Fibroblast of villous mesenchyme (primary cell): ENCODE results near the gene RNF148. TPM values are rescaled to one million over a fixed set of nuclear protein-coding genes. Genes with fewer than 3 reads are reported as not detected.

Experiments
- DNase-seq: peaks from one replicate; pipeline ENCODE4 v3.0.0-alpha.2; 2010; ENCODE audit warnings: low read depth
- H3K4me3 ChIP-seq: 2 replicates; pipeline ENCODE4 v1.5.1; 2011; ENCODE audit warnings: low read depth, mild to moderate bottlenecking, low read length
- total RNA-seq: library from RNA; depleted of rRNA; stranded (reverse); fragments of >200 nt; gene quantifications from 2 replicates; pipeline ENCODE4 v1.2.3, GENCODE V29; 2012
- TF ChIP-seq, protein P1 (sequence below): IDR thresholded peaks from 2 replicates; pipeline ENCODE4 v1.5.1; 2012; ENCODE audit warnings: low read depth, mild to moderate bottlenecking, low read length; ENCODE audit not compliant: insufficient read depth

The RNF148 gene
- total RNA-seq, 1 donor, result 0.43 TPM

DNA sequence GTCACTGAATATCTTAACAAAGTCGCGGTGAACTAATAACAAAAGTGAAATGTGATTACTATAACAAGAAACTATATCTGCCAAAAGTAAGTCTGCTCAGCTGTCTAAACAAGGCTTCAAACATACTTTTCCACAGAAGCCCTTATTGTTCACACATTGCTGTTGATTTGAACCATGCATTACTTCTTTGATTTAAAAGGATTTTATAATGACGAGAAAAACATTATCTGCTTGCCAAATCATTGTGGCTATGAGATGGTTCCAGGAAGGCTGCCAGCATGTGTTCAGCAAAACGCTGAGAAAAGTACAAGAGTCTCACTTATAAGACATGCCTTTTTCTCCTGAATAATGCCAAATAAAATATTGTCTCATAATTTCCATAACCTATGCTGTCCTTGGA lies 28.2 kb downstream of the RNF148 start:
- TF ChIP-seq, protein P1, sequence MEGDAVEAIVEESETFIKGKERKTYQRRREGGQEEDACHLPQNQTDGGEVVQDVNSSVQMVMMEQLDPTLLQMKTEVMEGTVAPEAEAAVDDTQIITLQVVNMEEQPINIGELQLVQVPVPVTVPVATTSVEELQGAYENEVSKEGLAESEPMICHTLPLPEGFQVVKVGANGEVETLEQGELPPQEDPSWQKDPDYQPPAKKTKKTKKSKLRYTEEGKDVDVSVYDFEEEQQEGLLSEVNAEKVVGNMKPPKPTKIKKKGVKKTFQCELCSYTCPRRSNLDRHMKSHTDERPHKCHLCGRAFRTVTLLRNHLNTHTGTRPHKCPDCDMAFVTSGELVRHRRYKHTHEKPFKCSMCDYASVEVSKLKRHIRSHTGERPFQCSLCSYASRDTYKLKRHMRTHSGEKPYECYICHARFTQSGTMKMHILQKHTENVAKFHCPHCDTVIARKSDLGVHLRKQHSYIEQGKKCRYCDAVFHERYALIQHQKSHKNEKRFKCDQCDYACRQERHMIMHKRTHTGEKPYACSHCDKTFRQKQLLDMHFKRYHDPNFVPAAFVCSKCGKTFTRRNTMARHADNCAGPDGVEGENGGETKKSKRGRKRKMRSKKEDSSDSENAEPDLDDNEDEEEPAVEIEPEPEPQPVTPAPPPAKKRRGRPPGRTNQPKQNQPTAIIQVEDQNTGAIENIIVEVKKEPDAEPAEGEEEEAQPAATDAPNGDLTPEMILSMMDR, result no peak
- no peak overlapping the region for H3K4me3 ChIP-seq
- DNase-seq, result peak; percentile 62

DNA sequence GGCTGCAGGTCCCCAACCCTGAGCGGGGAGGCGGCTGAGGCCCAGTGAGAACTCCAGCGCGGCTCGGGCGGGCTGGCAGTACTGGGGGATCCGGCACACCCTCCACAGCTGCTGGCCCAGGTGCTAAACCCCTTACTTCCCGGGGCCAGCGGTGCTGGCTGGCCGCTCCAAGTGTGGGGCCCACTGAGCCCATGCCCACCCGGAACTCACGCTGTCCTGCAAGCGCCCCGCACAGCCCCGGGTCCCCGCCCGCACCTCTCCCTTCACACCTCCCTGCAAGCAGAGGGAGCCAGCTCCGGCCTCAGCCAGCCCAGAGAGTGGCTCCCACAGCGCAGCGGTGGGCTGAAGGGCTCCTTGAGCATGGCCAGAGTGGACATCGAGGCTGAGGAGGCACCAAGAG lies 28.8 kb downstream of the RNF148 start:
- no peak overlapping the region for H3K4me3 ChIP-seq
- TF ChIP-seq, protein P1, result no peak
- no peak for DNase-seq

DNA sequence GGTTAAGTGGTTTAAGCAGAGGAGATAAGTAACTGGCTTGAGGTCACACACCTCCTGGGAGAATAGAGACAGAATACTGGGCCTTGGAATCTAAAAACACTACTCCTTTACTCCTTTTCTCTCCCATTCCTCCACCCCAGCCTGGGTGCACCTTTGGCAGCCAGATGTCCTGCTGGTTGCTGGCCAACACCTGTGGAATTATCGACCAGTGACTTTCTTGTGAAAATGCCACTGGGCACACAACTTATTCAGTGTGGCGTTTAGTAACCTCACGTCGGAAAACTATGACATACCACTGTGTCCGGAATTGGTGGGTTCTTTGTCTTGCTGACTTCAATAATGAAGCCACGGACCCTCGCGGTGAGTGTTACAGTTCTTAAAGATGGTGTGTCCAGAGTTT lies 30.2 kb downstream of the RNF148 start:
- TF ChIP-seq, protein P1, result no peak
- no peak for DNase-seq
- no peak overlapping the region for H3K4me3 ChIP-seq

DNA sequence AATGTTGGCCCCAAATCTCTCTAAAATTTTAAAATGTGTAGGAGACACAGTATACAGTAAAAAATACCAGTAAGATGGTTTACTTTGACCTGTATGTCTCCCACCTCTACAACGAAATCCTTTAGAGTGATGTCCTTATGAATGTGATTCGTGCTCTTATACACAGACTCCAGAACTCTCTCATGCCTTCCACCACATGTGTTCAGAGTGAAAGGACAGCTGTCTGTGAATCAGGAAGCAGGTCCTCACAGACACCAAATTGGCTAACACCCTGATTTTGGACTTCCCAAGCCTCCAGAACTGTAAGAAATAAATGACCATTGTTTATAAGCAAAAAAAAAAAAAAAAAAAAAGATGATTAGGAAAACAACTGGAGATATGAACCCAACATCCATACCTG lies 39.0 kb downstream of the RNF148 start:
- DNase-seq, result no peak
- TF ChIP-seq, protein P1, result no peak

DNA sequence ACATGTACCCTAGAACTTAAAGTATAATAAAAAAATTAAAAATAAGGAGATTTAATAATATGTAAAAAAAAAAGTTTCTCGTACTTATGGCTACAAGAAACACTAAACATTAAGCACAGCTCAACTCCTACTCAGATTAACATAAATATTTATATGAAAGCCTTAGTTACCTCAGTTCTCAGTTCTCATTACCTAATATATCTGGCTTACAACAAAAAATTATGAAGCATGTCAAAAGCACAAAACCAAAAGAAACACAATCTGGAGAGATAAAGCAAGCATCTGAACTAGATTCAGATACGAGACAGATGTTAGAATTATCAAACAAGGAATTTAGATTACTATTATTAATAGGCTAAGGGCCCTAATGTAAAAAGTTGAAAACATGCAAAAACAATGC lies 43.9 kb downstream of the RNF148 start:
- no peak overlapping the region for H3K4me3 ChIP-seq
- no peak for DNase-seq
- TF ChIP-seq, protein P1, result no peak

More for the DNA sequence above, 39.0 kb downstream of the RNF148 start:
- H3K4me3 ChIP-seq, result no peak overlapping the region

DNA sequence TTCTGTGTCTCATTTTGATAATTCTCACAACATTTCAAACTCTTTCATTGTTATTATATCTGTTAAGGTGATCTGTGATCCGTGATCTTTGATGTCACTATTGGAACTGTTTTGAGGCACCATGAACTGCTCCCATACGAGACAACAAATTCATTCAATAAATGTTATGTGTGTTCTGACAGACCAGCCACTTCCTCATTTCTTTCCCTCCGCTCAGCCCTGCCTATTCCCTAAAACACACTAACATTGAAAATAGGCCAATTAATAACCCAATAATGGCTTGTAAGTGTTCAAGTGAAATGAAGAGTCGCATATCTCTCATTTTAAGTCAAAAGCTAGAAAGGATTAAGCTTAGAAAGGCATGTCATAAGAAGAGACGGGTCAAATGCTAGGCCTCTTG lies 49.0 kb downstream of the RNF148 start:
- no peak overlapping the region for H3K4me3 ChIP-seq
- no peak for DNase-seq
- TF ChIP-seq, protein P1, result no peak

DNA sequence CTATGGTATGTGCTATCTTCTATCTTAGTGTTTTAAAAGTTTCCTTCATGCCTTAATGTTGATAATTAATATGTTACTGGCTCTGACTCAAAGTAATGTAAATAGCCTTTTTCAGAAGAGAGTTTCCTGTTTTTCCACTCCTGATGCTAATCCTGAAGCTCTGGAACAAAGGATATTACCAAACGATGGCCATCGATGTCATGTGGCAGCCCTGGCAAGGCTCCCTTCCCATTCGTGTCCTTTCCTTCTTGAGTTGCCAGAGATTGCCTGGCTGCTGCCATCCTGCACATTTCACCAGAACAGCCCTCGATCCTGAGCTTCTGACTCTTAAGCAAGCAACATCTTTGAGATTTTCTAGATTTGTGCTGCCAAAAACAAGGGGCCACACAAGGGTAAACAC lies 49.8 kb downstream of the RNF148 start:
- no peak overlapping the region for H3K4me3 ChIP-seq
- TF ChIP-seq, protein P1, result no peak
- DNase-seq, result no peak
